ENCODE results near the gene TJP1.

GRCh38 chr15:29708519-29708918 lies 113.7 kb downstream of the TJP1 start:
- TF ChIP-seq CTCF (IDR thresholded peaks at IDR 0.05) (no peak), POLR2A (IDR thresholded peaks at IDR 0.05) (no peak)
